ENCODE results near the gene FBXL17.

DNA sequence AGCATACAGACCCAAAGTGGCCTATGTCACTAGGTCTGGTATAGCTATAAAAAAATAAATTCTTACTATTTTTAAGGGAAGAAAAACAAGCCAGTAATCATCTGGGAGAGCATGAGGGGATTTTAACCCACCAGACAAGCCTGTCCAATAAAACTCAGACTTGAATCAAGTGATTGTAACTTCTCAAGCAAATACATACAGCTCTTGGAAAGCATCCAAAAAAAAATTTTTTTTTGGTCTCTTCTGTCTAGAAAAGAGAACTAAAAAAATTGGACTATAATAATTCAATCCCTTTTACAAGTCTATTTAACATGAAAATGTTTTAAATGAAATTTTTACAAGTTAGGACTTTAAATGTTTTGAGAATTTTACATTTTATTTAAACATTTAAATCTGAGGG is 61.7 kb downstream of the FBXL17 start:
- TF ChIP-seq, protein P1, sequence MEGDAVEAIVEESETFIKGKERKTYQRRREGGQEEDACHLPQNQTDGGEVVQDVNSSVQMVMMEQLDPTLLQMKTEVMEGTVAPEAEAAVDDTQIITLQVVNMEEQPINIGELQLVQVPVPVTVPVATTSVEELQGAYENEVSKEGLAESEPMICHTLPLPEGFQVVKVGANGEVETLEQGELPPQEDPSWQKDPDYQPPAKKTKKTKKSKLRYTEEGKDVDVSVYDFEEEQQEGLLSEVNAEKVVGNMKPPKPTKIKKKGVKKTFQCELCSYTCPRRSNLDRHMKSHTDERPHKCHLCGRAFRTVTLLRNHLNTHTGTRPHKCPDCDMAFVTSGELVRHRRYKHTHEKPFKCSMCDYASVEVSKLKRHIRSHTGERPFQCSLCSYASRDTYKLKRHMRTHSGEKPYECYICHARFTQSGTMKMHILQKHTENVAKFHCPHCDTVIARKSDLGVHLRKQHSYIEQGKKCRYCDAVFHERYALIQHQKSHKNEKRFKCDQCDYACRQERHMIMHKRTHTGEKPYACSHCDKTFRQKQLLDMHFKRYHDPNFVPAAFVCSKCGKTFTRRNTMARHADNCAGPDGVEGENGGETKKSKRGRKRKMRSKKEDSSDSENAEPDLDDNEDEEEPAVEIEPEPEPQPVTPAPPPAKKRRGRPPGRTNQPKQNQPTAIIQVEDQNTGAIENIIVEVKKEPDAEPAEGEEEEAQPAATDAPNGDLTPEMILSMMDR (IDR thresholded peaks at IDR 0.05): no peak
- TF ChIP-seq JUND (IDR thresholded peaks at IDR 0.05) (no peak), RAD21 (IDR thresholded peaks at IDR 0.05; ENCODE audit: low read length) (no peak), RFX5 (IDR thresholded peaks at IDR 0.05; ENCODE audit: low read length) (no peak), YY1 (IDR thresholded peaks at IDR 0.05; ENCODE audit: low read depth) (no peak), TAF1 (IDR thresholded peaks at IDR 0.05; ENCODE audit: borderline replicate concordance, low read depth, low read length) (no peak), EP300 (IDR thresholded peaks at IDR 0.05; ENCODE audit: borderline replicate concordance in 1 of 2, low read depth in 1 of 2, low read length in 1 of 2) (no peak), TCF12 (IDR thresholded peaks at IDR 0.05) (no peak)
- TF ChIP-seq, protein P2, sequence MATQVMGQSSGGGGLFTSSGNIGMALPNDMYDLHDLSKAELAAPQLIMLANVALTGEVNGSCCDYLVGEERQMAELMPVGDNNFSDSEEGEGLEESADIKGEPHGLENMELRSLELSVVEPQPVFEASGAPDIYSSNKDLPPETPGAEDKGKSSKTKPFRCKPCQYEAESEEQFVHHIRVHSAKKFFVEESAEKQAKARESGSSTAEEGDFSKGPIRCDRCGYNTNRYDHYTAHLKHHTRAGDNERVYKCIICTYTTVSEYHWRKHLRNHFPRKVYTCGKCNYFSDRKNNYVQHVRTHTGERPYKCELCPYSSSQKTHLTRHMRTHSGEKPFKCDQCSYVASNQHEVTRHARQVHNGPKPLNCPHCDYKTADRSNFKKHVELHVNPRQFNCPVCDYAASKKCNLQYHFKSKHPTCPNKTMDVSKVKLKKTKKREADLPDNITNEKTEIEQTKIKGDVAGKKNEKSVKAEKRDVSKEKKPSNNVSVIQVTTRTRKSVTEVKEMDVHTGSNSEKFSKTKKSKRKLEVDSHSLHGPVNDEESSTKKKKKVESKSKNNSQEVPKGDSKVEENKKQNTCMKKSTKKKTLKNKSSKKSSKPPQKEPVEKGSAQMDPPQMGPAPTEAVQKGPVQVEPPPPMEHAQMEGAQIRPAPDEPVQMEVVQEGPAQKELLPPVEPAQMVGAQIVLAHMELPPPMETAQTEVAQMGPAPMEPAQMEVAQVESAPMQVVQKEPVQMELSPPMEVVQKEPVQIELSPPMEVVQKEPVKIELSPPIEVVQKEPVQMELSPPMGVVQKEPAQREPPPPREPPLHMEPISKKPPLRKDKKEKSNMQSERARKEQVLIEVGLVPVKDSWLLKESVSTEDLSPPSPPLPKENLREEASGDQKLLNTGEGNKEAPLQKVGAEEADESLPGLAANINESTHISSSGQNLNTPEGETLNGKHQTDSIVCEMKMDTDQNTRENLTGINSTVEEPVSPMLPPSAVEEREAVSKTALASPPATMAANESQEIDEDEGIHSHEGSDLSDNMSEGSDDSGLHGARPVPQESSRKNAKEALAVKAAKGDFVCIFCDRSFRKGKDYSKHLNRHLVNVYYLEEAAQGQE (IDR thresholded peaks at IDR 0.05; ENCODE audit: low read depth, low read length): no peak
- TF ChIP-seq, protein P3, sequence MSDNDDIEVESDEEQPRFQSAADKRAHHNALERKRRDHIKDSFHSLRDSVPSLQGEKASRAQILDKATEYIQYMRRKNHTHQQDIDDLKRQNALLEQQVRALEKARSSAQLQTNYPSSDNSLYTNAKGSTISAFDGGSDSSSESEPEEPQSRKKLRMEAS (IDR thresholded peaks at IDR 0.05; ENCODE audit: low read depth): no peak
- TF ChIP-seq, protein P4, sequence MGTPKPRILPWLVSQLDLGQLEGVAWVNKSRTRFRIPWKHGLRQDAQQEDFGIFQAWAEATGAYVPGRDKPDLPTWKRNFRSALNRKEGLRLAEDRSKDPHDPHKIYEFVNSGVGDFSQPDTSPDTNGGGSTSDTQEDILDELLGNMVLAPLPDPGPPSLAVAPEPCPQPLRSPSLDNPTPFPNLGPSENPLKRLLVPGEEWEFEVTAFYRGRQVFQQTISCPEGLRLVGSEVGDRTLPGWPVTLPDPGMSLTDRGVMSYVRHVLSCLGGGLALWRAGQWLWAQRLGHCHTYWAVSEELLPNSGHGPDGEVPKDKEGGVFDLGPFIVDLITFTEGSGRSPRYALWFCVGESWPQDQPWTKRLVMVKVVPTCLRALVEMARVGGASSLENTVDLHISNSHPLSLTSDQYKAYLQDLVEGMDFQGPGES (IDR thresholded peaks at IDR 0.05; ENCODE audit: low read depth, low read length): no peak

Measured in SK-N-SH (cell line).